Caco-2 (cell line): ENCODE data around the gene NRP1. TPM values are rescaled to one million over a fixed set of nuclear protein-coding genes. Genes with fewer than 3 reads are reported as not detected.
"Not testable (repeated sequence)": the region's sequence is repeated elsewhere in the genome, so short reads cannot be mapped to it uniquely, and the experiment has no call there.

Source experiments
- BruUV-seq: library from RNA; stranded (reverse); fragments of 400-500 nt; replicated peaks from 2 replicates; lab custom pipeline; 2021; lab: Mats Ljungman, UMichigan
- CTCF ChIA-PET: fragments of 300-600 bp; sonication (Branson Sonifier 250); formaldehyde crosslinking; loops from one replicate; lab custom pipeline; 2022; ENCODE audit warnings: antibody characterized with exemption; lab: Charles Lee
- POLR2A ChIA-PET: fragments of 300-600 bp; sonication (Branson Sonifier 250); formaldehyde crosslinking; loops from one replicate; lab custom pipeline; 2022; ENCODE audit warnings: antibody characterized with exemption; lab: Charles Lee
- DNase-seq, 2 experiments: peaks; one replicate each; pipeline versions ENCODE4 v3.0.0 to v3.0.0-alpha.2; 2020 to 2022
- H3K27me3 ChIP-seq: replicated peaks from 2 replicates; pipeline ENCODE4 v1.6.0; 2011; ENCODE audit warnings: low read length; ENCODE audit not compliant: control insufficient read depth, insufficient read depth
- H3K36me3 ChIP-seq: 2 replicates; pipeline ENCODE4 v1.5.1; 2011; ENCODE audit warnings: low read length; ENCODE audit not compliant: control insufficient read depth, insufficient read depth
- H3K4me1 ChIP-seq: fragments of 250-450 bp; sonication (Bioruptor Pico); 2 replicates; pipeline ENCODE4 v1.5.1; 2020; ENCODE audit warnings: mild to moderate bottlenecking
- H3K4me3 ChIP-seq: 2 replicates; pipeline ENCODE4 v1.5.1; 2011; ENCODE audit warnings: low read depth, mild to moderate bottlenecking, control low read depth, low read length
- H3K9me3 ChIP-seq: fragments of 250-450 bp; sonication (Bioruptor Pico); 2 replicates; pipeline ENCODE4 v1.5.1; 2020; ENCODE audit warnings: mild to moderate bottlenecking, moderate library complexity
- H3K27ac Mint-ChIP-seq: one replicate; pipeline ENCODE4 v1.8.0; 2022; ENCODE audit warnings: mixed read lengths; ENCODE audit not compliant: unreplicated experiment
- H3K27me3 Mint-ChIP-seq: one replicate; pipeline ENCODE4 v1.8.0; 2022; ENCODE audit warnings: mixed read lengths; ENCODE audit not compliant: insufficient read depth, unreplicated experiment
- H3K36me3 Mint-ChIP-seq: one replicate; pipeline ENCODE4 v1.8.0; 2022; ENCODE audit warnings: mild to moderate bottlenecking, mixed read lengths; ENCODE audit not compliant: insufficient read depth, unreplicated experiment
- H3K4me1 Mint-ChIP-seq: one replicate; pipeline ENCODE4 v1.8.0; 2022; ENCODE audit warnings: low read depth, mixed read lengths; ENCODE audit not compliant: unreplicated experiment
- H3K4me3 Mint-ChIP-seq: one replicate; pipeline ENCODE4 v1.8.0; 2022; ENCODE audit warnings: mild to moderate bottlenecking, moderate library complexity, mixed read lengths; ENCODE audit not compliant: unreplicated experiment
- H3K9me3 Mint-ChIP-seq: one replicate; pipeline ENCODE4 v1.8.0; 2022; ENCODE audit warnings: mixed read lengths; ENCODE audit not compliant: unreplicated experiment
- intact Hi-C: fragments of 100-400 bp; cut with micrococcal nuclease; formaldehyde crosslinking; loops from one replicate; pipeline ENCODE4 v1.10.0; 2022; ENCODE audit not compliant: unreplicated experiment
- total RNA-seq: library from RNA; stranded (reverse); gene quantifications from 2 replicates; pipeline ENCODE4 v1.2.3, GENCODE V29; 2022
- TF ChIP-seq, protein P1 (sequence below), 2 experiments: fragments of 200-600 bp in 1 of 2; IDR thresholded peaks; 1 replicate in 1 of 2; 2 replicates in 1 of 2; pipeline versions ENCODE4 v1.5.1 to v1.8.0; 2011 to 2022; ENCODE audit warnings: antibody characterized with exemption in 1 of 2, control low read depth in 1 of 2, inconsistent platforms in 1 of 2, low read depth in 1 of 2, low read length in 1 of 2, mild to moderate bottlenecking in 1 of 2, moderate library complexity in 1 of 2; ENCODE audit not compliant: insufficient read depth in 1 of 2, severe bottlenecking in 1 of 2, unreplicated experiment in 1 of 2

NRP1 gene
- total RNA-seq, 1 experiment from 2014 or later = 123 TPM

DNA sequence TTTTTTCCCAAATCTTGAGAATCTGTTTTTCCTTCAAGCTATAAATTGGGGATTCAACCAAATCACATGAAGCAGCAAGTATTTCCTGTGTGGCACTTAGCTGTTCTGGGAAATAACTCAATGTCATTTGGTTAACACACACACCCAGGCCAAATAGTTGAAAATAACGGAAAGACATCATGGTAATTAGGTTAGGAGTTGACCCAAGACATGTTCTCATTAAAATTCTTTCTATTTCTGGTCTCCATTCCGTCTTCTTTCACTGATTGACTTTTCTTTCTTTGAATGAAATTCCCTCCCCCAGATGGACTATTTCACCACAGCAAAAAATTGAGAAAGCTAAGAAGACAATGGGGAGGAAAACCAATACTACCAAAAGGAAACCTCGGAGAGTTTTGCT lies 30.5 kb downstream of the NRP1 start:
- Mint-ChIP-seq H3K4me1 (peaks cover 51% of the 10 kb centered on the region), H3K27me3 (no peaks in the 10 kb centered on the region), H3K36me3 (peaks cover 59% of the 10 kb centered on the region), H3K9me3 (no peaks in the 10 kb centered on the region), H3K4me3 (no peak overlapping the region), H3K27ac (no peak overlapping the region)
- intact Hi-C loops = no loop called here
- no peaks in the 10 kb centered on the region for H3K9me3 ChIP-seq
- POLR2A ChIA-PET = no interaction called here
- peaks cover 40% of the 10 kb centered on the region for H3K4me1 ChIP-seq
- CTCF ChIA-PET = no interaction called here
- no TSS peak for BruUV-seq
- H3K4me3 ChIP-seq = no peak overlapping the region
- H3K27me3 ChIP-seq = no peaks in the 10 kb centered on the region
- no peak for DNase-seq
- TF ChIP-seq, protein P1, sequence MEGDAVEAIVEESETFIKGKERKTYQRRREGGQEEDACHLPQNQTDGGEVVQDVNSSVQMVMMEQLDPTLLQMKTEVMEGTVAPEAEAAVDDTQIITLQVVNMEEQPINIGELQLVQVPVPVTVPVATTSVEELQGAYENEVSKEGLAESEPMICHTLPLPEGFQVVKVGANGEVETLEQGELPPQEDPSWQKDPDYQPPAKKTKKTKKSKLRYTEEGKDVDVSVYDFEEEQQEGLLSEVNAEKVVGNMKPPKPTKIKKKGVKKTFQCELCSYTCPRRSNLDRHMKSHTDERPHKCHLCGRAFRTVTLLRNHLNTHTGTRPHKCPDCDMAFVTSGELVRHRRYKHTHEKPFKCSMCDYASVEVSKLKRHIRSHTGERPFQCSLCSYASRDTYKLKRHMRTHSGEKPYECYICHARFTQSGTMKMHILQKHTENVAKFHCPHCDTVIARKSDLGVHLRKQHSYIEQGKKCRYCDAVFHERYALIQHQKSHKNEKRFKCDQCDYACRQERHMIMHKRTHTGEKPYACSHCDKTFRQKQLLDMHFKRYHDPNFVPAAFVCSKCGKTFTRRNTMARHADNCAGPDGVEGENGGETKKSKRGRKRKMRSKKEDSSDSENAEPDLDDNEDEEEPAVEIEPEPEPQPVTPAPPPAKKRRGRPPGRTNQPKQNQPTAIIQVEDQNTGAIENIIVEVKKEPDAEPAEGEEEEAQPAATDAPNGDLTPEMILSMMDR (IDR thresholded peaks at IDR 0.05; ENCODE audit: insufficient read depth in 1 of 2, low read depth in 1 of 2, low read length in 1 of 2, severe bottlenecking in 1 of 2, unreplicated experiment in 1 of 2) = no peak
- no peaks in the 10 kb centered on the region for H3K36me3 ChIP-seq

DNA sequence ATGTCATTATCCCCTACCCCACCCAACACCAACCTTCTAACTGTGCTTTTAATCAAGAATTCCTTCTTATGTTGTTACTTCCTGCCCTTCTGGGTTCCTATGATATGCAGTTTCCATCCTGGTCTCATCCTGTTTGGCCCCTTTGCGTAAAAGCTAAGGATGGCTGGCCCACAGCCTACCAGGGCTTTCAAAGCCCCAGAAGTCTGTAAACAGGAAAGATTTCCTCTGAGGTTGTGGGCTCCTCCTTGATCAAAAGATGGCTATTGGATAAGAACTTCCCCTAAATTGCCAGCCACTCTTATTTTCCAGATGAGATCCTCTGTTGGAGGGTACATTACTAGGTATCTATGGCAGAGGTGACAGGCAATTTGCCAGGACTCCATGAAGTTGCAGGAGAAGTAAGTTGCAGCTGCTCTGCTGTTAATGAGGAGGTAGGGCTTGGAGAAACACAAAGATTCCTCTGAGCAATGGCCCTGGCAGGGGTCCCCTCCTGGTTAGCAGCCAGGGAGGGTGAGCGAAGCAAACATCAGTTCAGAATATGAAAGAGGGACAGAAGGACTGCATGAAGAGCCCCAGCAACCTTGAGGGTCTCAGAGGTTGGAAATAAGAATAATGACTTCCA lies 32.1 kb downstream of the NRP1 start:
- Histone ChIP-seq H3K27me3 (no peaks in the 10 kb centered on the region), H3K9me3 (no peaks in the 10 kb centered on the region), H3K36me3 (no peaks in the 10 kb centered on the region), H3K4me1 (peaks cover 39% of the 10 kb centered on the region), H3K4me3 (no peak overlapping the region)
- TF ChIP-seq, protein P1 (IDR thresholded peaks at IDR 0.05; ENCODE audit: insufficient read depth in 1 of 2, low read depth in 1 of 2, low read length in 1 of 2, severe bottlenecking in 1 of 2, unreplicated experiment in 1 of 2) = no peak
- BruUV-seq = no TSS peak
- Mint-ChIP-seq H3K27me3 (no peaks in the 10 kb centered on the region), H3K9me3 (no peaks in the 10 kb centered on the region), H3K4me1 (peaks cover 56% of the 10 kb centered on the region), H3K4me3 (no peak overlapping the region), H3K27ac (peak overlapping the region; percentile 5), H3K36me3 (peaks cover 69% of the 10 kb centered on the region)
- ChIA-PET POLR2A (no interaction called here), CTCF (no interaction called here)
- no peak for DNase-seq
- intact Hi-C loops = no loop called here

DNA sequence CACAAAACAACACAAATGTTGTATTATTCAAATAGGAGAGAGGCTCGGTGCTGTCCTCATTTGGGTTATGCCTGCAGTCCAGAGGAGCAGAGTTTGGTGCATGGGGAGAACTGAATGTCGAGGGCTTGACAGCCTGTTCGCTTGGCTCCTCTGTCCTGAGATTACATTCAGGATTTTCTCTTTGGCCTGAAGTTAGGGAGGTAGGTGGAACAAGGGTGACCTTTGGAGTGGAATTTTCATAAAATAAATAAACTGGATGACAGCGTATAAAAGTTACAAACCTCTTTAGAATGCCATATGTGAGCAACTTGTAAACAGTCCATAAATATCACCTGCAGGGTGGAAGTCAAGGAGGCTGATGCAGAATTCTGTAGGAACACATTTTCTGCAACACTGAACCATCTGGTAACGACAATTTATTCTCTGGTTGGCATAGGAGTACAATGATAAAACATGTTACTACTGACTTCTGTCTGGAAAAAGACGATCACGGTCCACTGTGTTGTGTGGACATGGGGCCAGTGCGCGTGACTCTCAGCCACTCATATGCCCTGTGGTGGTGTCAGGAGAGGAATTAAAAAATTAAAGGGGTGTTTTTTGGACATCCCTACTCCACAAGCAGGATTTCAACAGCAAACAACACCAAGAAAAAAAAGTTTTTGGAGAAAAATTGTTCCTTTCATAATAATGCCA lies 33.2 kb downstream of the NRP1 start:
- H3K27me3 ChIP-seq = no peaks in the 10 kb centered on the region
- H3K4me3 Mint-ChIP-seq = peak overlapping the region; percentile 3
- CTCF ChIA-PET = no interaction called here
- peaks cover 2% of the 10 kb centered on the region; the same call in 1 of the 2 replicates for H3K36me3 ChIP-seq
- no peak overlapping the region for H3K27ac Mint-ChIP-seq
- no peaks in the 10 kb centered on the region for H3K27me3 Mint-ChIP-seq
- H3K36me3 Mint-ChIP-seq = peaks cover 69% of the 10 kb centered on the region
- H3K9me3 ChIP-seq = no peaks in the 10 kb centered on the region
- POLR2A ChIA-PET = no interaction called here
- H3K4me3 ChIP-seq = no peak overlapping the region
- no TSS peak for BruUV-seq
- H3K9me3 Mint-ChIP-seq = no peaks in the 10 kb centered on the region
- TF ChIP-seq, protein P1 (IDR thresholded peaks at IDR 0.05; ENCODE audit: insufficient read depth in 1 of 2, low read depth in 1 of 2, low read length in 1 of 2, severe bottlenecking in 1 of 2, unreplicated experiment in 1 of 2) = no peak
- DNase-seq = no peak
- intact Hi-C loops = no loop called here
- peaks cover 52% of the 10 kb centered on the region for H3K4me1 Mint-ChIP-seq
- peaks cover 29% of the 10 kb centered on the region for H3K4me1 ChIP-seq

DNA sequence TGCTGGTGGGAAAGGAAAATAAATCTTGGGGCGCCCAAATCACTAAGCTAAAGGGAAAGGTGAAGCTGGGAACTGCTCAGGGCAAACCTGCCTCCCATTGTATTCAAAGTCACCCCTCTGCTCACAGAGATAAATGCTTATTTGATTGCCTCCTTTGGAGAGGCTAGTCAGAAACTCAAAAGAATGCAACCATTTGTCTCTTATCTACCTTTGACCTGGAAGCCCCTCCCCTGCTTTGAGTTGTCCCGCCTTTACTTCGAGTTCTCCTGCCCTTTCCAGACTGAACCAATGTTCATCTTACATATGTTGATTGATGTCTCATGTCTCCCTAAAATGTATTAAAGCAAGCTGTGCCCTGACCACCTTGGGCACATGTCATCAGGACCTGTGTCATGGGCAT lies 33.9 kb downstream of the NRP1 start:
- H3K27ac Mint-ChIP-seq, H3K9me3 Mint-ChIP-seq, H3K27me3 Mint-ChIP-seq, CTCF ChIA-PET, H3K4me3 ChIP-seq, BruUV-seq, H3K9me3 ChIP-seq, H3K36me3 ChIP-seq, H3K27me3 ChIP-seq, POLR2A ChIA-PET, intact Hi-C loops: not testable (repeated sequence)
- Mint-ChIP-seq H3K36me3 (peaks cover 69% of the 10 kb centered on the region), H3K4me1 (peaks cover 48% of the 10 kb centered on the region), H3K4me3 (peak overlapping the region; percentile 3)
- H3K4me1 ChIP-seq = peaks cover 25% of the 10 kb centered on the region
- DNase-seq = peak; percentile 40 to 50
